Skin of body (tissue), 2 donors: ENCODE results near the gene KPNA5. TPM values are rescaled to one million over a fixed set of nuclear protein-coding genes. Genes with fewer than 3 reads are reported as not detected.
"Not testable (repeated sequence)": the region's sequence is repeated elsewhere in the genome, so short reads cannot be mapped to it uniquely, and the experiment has no call there.

Experiments
- DNase-seq: peaks from one replicate; lab custom pipeline; 2025; lab: John Stamatoyannopoulos, UW
- total RNA-seq: library from RNA; depleted of rRNA; stranded (reverse); fragments of >200 nt; gene quantifications from one replicate; pipeline ENCODE4 v1.2.3, GENCODE V29; 2014

The KPNA5 gene
- total RNA-seq, result 15.5 TPM

- peak; percentile 92 for DNase-seq
Observed at GRCh38 chr6:116680880-116681672, at the start of gene KPNA5. Gene KPNA5, plus strand, starts transcription at chr6:116681211. Its CDS starts 124 bp downstream, at chr6:116681335.

DNA sequence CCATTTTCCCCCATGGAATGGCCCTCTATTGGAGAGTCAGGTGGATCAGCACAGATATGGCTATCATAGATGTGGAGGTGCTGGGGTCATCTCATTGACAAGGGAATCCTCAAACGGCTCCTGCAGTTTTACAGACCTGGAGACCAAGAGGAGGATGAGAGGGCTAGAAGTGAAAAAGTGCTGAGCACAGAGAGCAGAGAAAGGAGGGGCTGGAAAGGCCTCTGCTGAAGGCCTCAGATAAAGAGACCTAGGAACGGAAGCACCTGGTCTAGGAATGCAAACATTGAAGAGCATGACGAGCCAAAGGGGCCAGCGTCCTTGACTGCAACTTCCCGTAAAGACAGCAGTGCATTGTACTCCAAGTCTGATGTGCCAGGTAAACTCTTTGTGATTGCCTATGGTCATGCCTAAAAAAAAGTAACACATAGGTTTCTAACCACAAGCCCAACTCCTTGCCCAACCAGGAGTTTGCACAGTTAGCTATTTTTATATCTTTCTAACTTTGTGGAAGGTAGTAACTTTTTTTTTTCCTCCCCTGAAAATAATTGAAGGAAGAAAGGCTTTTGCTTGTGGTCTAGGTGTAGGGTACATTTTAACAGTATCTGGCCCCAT is 49.5 kb upstream of the KPNA5 start:
- DNase-seq, result no peak

DNA sequence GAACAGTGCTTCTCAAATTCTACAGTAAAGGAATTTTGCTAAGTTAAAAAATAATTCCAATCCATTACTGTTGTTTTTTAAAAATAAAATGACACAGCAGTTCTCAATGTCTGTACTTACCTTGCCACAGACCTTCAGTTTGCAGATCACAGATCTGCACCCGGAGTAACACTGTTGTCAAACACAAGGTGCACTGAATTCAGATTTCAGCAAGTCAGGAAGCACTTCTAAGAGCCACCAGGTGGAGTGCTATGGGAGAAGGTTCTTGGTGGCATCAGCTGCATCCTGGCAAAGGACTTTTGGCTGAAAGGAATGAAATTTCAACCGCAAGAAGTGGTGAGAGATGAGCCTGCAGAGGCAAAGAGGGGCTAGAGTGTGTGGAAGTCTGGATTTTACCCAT is 47.3 kb upstream of the KPNA5 start:
- no peak for DNase-seq

DNA sequence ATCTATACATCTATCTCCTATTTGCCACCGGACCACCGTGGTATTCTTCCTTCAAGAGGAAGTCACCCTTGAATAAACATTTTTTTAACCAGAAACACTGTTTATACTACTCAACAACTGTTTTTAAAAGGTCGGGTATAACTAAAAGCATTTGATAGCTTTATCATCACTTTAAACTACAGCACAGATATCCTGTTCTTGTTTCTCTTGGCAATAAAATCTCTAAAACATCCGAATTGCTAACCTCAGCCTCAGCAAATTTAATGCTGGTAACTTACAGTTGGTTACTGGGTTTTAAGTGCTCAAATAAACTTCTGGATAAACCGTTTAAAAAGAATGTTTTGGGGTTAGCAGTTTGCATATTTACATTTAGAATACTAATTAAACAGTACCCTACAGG is 32.9 kb upstream of the KPNA5 start:
- DNase-seq, result no peak

DNA sequence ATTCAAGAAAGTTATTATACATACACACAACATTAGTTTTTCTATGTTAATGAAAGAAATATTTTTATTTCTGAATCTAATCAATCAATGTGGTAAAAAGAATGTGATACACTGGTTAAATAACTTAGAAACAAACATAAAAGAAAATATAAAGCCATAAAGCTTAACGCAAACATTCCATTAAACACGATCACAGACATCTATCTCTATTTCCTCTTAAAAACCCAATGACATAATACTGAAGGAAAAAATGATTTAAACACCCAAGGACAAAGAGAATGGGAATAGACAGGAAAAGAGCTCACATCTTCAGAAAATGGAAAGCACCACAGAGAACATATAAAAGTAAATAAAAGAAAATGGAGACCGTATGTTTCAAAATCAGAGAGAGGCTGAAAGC is 31.9 kb upstream of the KPNA5 start:
- no peak for DNase-seq

GRCh38 chr6:116651916-116652315 is 29.1 kb upstream of the KPNA5 start:
- no peak for DNase-seq

- DNase-seq, result no peak
Observed at GRCh38 chr6:116661594-116661993, 19.4 kb upstream of the KPNA5 start.

- no peak for DNase-seq
Observed at GRCh38 chr6:116662202-116662601, 18.8 kb upstream of the KPNA5 start.

DNA sequence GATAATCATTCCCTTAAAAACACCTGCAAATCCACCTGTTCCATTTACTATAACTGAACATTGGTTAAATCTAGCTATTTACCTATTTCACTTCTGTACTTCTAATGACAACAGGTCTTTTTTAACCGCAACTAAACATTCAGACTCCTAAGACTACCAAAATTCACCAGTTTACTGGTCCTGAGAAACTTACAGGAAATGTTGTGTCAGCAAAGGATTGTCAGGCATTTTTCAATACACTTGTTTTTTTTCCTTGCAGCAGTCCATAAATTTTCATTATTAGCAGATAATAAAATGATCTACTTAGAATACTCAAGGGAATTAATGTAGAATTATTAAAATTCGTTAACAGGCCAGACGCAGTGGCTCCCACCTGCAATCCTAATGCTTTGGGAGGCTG is 17.7 kb upstream of the KPNA5 start:
- no peak for DNase-seq

- not testable (repeated sequence) for DNase-seq
Observed at GRCh38 chr6:116664169-116664568, 16.8 kb upstream of the KPNA5 start.

DNA sequence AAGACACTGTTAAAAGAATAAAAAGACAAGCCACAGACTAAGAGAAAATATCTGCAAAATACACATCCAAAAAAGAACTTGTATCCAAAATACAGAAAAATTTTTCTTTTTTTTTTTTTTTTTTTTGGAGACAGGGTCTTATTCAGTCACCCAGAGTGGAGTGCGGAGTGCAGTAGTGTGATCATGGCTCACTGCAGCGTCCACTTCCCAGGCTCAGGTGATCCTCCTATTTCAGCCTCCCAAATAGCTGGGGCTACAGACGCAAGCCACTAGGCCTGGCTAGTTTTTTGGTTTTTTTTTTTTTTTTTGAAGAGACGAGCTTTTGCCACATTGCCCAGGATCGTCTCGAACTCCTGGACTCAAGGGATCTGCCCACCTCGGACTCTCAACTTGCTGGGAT is 15.5 kb upstream of the KPNA5 start:
- DNase-seq, result no peak

DNA sequence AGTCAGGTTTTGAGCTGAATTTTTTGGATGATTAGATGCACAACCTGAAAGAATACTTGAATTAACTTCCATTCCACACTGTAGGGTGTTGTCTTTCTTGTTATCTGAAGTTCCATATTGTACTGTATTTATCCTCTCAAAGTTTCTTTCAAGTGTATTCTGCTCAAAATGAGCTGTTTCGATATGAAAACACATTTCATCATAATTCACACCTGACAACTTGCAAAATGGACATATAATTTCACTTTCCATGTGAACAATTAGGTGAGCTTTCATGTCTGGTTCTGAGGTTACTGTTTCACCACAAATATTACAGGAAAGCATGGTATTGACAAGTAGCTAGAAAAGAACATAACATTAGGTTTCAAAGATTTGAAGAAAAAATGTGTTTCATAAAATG is 14.1 kb upstream of the KPNA5 start:
- no peak for DNase-seq

- no peak for DNase-seq
Observed at GRCh38 chr6:116667623-116668022, 13.4 kb upstream of the KPNA5 start.

DNA sequence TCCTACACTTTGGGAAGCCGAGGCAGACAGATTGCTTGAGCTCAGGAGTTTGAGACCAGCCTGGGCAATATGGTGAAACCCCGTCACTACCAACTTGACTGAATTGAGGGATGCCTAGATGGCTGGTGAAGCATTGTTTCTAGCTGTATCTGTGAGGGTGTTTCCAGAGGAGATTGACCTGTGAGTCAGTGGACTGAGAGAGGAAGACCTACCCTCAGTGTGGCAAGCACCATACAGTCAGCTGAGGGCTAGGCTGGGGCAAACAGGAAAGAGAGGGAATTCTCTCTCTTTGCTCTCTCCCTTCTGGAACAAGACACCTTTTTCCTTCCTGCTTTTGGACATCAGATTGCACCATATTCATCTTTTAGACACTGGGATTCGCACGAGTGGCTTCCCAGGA is 8.7 kb upstream of the KPNA5 start:
- no peak for DNase-seq

GRCh38 chr6:116676021-116676420 is 5.0 kb upstream of the KPNA5 start:
- DNase-seq, result no peak

DNA sequence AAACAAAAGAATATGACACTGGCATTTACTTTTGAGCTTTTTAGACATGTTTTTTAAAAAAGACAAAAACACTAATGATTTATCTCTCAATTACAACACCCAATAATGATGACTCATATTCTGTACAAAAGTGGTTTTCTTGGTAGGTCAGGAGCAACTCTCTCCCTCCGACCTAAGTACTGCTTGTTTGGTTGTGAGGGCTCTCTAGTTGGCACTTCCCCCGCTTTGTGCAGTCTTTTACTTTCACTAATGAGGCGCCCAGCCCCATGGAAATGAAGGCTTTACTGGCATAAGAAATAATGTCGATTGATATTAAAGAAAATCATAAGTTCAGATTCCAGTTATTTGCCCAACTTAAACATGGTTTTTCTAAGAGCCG is 1.3 kb downstream of the KPNA5 start:
- DNase-seq, result no peak

DNA sequence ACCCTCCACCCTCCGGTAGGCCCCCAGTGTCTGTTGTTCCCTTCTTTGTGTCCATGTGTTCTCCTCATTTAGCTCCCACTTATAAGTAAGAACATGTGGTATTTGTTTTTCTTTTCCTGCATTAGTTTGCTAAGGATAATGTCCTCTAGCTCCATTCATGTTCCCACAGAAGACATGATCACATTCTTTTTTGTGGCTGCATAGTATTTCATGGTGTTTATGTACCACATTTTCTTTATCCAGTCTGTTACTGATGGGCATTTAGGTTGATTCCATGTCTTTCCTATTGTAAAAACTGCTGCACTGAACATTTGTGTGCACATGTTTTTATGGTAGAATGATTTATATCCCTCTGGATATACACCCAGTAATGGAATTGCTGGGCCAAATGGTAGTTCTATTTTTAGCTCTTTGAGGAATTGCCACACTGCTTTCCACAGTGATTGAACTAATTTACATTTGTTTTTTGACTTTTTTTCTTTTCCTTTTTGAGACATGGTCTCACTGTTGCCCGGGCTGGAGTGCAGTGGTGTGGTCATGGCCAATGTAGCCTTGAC is 4.5 kb downstream of the KPNA5 start:
- DNase-seq, result no peak

DNA sequence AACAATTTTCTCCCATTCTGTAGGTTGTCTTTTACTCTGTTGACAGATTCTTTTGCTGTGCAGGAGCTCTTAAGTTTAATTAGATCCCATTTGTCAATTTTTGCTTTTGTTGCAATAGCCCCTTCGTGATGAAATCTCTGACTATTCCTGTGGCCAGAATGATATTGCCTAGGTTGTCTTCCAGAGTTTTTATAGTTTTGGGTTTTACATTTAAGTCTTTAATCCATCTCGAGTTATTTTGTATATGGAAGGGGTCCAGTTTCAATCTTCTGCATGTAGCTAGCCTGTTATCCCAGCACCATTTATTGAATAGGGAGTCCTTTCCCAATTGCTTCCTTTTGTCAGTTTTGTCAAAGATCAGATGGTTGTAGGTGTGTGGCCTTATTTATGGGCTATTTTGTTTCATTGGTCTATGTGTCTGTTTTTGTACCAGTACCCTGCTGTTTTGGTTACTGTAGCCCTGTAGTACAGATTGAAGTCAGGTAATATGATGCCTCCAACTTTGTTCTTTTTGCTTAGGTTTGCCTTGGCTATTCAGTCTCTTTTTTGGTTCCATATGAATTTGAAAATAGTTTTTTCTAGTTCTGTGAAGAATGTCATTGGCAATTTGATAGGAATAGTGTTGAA is 5.6 kb downstream of the KPNA5 start:
- DNase-seq, result not testable (repeated sequence)

GRCh38 chr6:116691154-116691553 is 10.1 kb downstream of the KPNA5 start:
- no peak for DNase-seq

DNA sequence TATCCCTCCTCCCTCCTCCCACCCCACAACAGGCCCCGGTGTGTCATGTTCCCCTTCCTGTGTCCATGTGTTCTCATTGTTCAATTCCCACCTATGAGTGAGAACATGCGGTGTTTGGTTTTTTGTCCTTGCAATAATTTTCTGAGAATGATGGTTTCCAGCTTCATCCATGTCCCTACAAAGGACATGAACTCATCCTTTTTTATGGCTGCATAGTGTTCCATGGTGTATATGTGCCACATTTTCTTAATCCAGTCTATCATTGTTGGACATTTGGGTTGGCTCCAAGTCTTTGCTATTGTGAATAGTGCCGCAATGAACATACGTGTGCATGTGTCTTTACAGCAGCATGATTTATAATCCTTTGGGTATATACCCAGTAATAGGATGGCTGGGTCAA is 11.9 kb downstream of the KPNA5 start:
- not testable (repeated sequence) for DNase-seq

DNA sequence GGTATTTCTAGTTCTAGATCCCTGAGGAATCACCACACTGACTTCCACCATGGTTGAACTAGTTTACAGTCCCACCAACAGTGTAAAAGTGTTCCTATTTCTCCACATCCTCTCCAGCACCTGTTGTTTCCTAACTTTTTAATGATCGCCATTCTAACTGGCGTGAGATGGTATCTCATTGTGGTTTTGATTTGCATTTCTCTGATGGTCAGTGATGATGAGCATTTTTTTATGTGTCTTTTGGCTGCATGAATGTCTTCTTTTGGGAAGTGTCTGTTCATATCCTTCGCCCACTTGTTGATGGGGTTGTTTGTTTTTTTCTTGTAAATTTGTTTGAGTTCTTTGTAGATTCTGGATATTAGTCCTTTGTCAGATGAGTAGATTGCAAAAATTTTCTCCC is 12.3 kb downstream of the KPNA5 start:
- DNase-seq, result not testable (repeated sequence)

- DNase-seq, result no peak
Observed at GRCh38 chr6:116695401-116695800, 14.4 kb downstream of the KPNA5 start.
